Mesenchymal stem cell (in vitro differentiated cells and primary cell): Measurements from ENCODE around the gene PCSK2. TPM values are rescaled to one million over a fixed set of nuclear protein-coding genes. Genes with fewer than 3 reads are reported as not detected.

Source experiments
- DNase-seq: peaks from one replicate; pipeline ENCODE4 v3.0.0-alpha.2; 2013
- H2AFZ ChIP-seq: one replicate; pipeline ENCODE4 v1.6.1; 2013; ENCODE audit warnings: low read depth, mild to moderate bottlenecking, control low read depth, inconsistent platforms, low read length, moderate library complexity
- H2AK5ac ChIP-seq: 2 replicates; pipeline ENCODE4 v1.6.1; 2013; ENCODE audit warnings: low read length, moderate library complexity, mild to moderate bottlenecking, inconsistent platforms; ENCODE audit not compliant: severe bottlenecking
- H2BK120ac ChIP-seq: one replicate; pipeline ENCODE4 v1.6.1; 2013; ENCODE audit warnings: low read depth, mild to moderate bottlenecking, inconsistent platforms, low read length, moderate library complexity
- H2BK12ac ChIP-seq, 2 experiments: one replicate each; pipeline ENCODE4 v1.6.1; 2013; ENCODE audit warnings: inconsistent platforms in 2 of 2, low read length in 2 of 2, mild to moderate bottlenecking in 2 of 2, moderate library complexity in 2 of 2, control low read depth in 1 of 2
- H2BK15ac ChIP-seq: one replicate; pipeline ENCODE4 v1.6.1; 2013; ENCODE audit warnings: mild to moderate bottlenecking, low read depth, inconsistent platforms; ENCODE audit not compliant: poor library complexity, severe bottlenecking
- H2BK5ac ChIP-seq: 2 replicates; pipeline ENCODE4 v1.6.1; 2013; ENCODE audit warnings: low read depth, mild to moderate bottlenecking, low read length, control low read depth, inconsistent platforms; ENCODE audit not compliant: poor library complexity, severe bottlenecking
- H3K14ac ChIP-seq, 2 experiments: one replicate each; pipeline ENCODE4 v1.6.1; 2013; ENCODE audit warnings: inconsistent platforms in 2 of 2, low read length in 2 of 2, control low read depth in 1 of 2, mild to moderate bottlenecking in 1 of 2, moderate library complexity in 1 of 2
- H3K18ac ChIP-seq, 2 experiments: one replicate each; pipeline ENCODE4 v1.6.1; 2013; ENCODE audit warnings: inconsistent platforms in 2 of 2, low read length in 2 of 2, control low read depth in 1 of 2, low read depth in 1 of 2, mild to moderate bottlenecking in 1 of 2
- H3K23ac ChIP-seq, 2 experiments: one replicate each; pipeline ENCODE4 v1.6.1; 2013; ENCODE audit warnings: inconsistent platforms in 2 of 2, low read length in 2 of 2, mild to moderate bottlenecking in 2 of 2, moderate library complexity in 2 of 2, control low read depth in 1 of 2
- H3K27ac ChIP-seq: 2 replicates; pipeline ENCODE4 v1.5.1; 2013; ENCODE audit warnings: mild to moderate bottlenecking, moderate library complexity, low read length, control low read depth, inconsistent platforms; ENCODE audit not compliant: poor library complexity, severe bottlenecking
- H3K27me3 ChIP-seq, 2 experiments: 2 replicates each; pipeline versions ENCODE4 v1.6.1 to v1.7.0; 2013; ENCODE audit warnings: low read length in 2 of 2, mild to moderate bottlenecking in 2 of 2, moderate library complexity in 2 of 2, control low read depth in 1 of 2, inconsistent platforms in 1 of 2; ENCODE audit not compliant: control insufficient read depth in 1 of 2, insufficient read depth in 1 of 2
- H3K36me3 ChIP-seq, 2 experiments: 2 replicates each; pipeline versions ENCODE4 v1.6.1 to v1.7.0; 2013; ENCODE audit warnings: low read length in 2 of 2, control low read depth in 1 of 2, inconsistent platforms in 1 of 2, low read depth in 1 of 2, mild to moderate bottlenecking in 1 of 2; ENCODE audit not compliant: insufficient read depth in 2 of 2, control insufficient read depth in 1 of 2
- H3K4ac ChIP-seq, 2 experiments: one replicate each; pipeline ENCODE4 v1.6.1; 2013; ENCODE audit warnings: inconsistent platforms in 2 of 2, low read length in 2 of 2, mild to moderate bottlenecking in 2 of 2, moderate library complexity in 2 of 2, control low read depth in 1 of 2, low read depth in 1 of 2
- H3K4me1 ChIP-seq: 2 replicates; pipeline ENCODE4 v1.6.1; 2013; ENCODE audit warnings: low read depth, low read length, control low read depth; ENCODE audit not compliant: control insufficient read depth, insufficient read depth
- H3K4me2 ChIP-seq: 2 replicates; pipeline ENCODE4 v1.6.1; 2013; ENCODE audit warnings: low read length, mild to moderate bottlenecking, inconsistent platforms; ENCODE audit not compliant: poor library complexity, severe bottlenecking
- H3K4me3 ChIP-seq, 2 experiments: 2 replicates each; pipeline versions ENCODE4 v1.5.1 to v1.7.0; 2013; ENCODE audit warnings: low read length in 2 of 2, mild to moderate bottlenecking in 2 of 2, control low read depth in 1 of 2, low read depth in 1 of 2; ENCODE audit not compliant: insufficient read depth in 1 of 2
- H3K79me1 ChIP-seq: replicated peaks from 2 replicates; pipeline ENCODE4 v1.6.1; 2013; ENCODE audit warnings: mild to moderate bottlenecking, control low read depth, low read length, inconsistent platforms; ENCODE audit not compliant: poor library complexity, severe bottlenecking
- H3K9ac ChIP-seq: 2 replicates; pipeline ENCODE4 v1.7.0; 2013; ENCODE audit warnings: mild to moderate bottlenecking, low read length, moderate library complexity
- H3K9me3 ChIP-seq: 2 replicates; pipeline ENCODE4 v1.7.0; 2013; ENCODE audit warnings: mild to moderate bottlenecking, low read length; ENCODE audit not compliant: control insufficient read depth
- H4K8ac ChIP-seq: one replicate; pipeline ENCODE4 v1.6.1; 2013; ENCODE audit warnings: inconsistent platforms, mild to moderate bottlenecking, low read length, moderate library complexity
- H4K91ac ChIP-seq: one replicate; pipeline ENCODE4 v1.6.1; 2013; ENCODE audit warnings: mild to moderate bottlenecking, low read length, inconsistent platforms
- WGBS: methylation state at CpG from one replicate; pipeline ENCODE4 v1.1.7; 2013; ENCODE audit warnings: mixed read lengths; 5-methylcytosine and 5-hydroxymethylcytosine counted together
- small RNA-seq: library from polyadenylated mRNA; stranded (forward); fragments of <200 nt; extraction: miRNeasy Mini kit (QIAGEN cat#:217004); gene quantifications from one replicate; pipeline ENCODE3, GENCODE V24; 2013; ENCODE audit warnings: low read depth

Gene PCSK2

DNA sequence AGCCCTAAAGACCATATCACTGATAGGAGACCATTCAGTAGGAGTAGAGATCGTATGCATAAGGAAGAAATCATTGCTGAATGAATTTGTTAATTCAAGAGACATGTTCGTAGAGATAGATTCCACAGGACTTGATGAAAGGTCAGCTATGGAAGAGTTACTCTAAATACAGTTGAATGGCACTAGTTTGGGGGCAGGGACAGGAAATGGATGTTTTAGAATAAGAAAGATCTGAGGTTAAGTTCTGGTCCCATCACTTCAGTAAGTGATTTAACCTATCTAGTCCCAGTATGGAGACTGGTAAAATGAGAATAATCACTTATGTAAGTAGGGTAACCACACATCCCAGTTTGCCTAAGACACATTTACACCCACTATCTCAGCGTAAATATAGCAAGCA, 307.2 kb downstream of the PCSK2 start:
- H3K4me3 ChIP-seq = no peak overlapping the region
- no peak overlapping the region for H4K8ac ChIP-seq
- no peak overlapping the region for H3K4me2 ChIP-seq
- H3K14ac ChIP-seq = no peak overlapping the region
- H2BK12ac ChIP-seq = no peak overlapping the region
- no peaks in the 10 kb centered on the region for H3K27me3 ChIP-seq
- no peaks in the 10 kb centered on the region for H3K9me3 ChIP-seq
- no peak overlapping the region for H4K91ac ChIP-seq
- H3K79me1 ChIP-seq = peaks cover 1% of the 10 kb centered on the region
- H3K23ac ChIP-seq = no peak overlapping the region
- H3K27ac ChIP-seq = no peak overlapping the region
- DNase-seq = no peak
- H3K4me1 ChIP-seq = peaks cover 16% of the 10 kb centered on the region
- no peak overlapping the region for H2AFZ ChIP-seq
- no peak overlapping the region for H3K4ac ChIP-seq
- WGBS = 88% methylated on average over 3 of the region's 3 CpGs
- no peak overlapping the region for H2AK5ac ChIP-seq
- no peak overlapping the region for H2BK5ac ChIP-seq
- H3K36me3 ChIP-seq = no peaks in the 10 kb centered on the region
- H3K9ac ChIP-seq = no peak overlapping the region
- H2BK120ac ChIP-seq = no peak overlapping the region
- H2BK15ac ChIP-seq = no peak overlapping the region
- no peak overlapping the region for H3K18ac ChIP-seq

Small RNA genes within 50 kb of the gene (small RNA-seq; reads per million reads assigned to genes)
- gene AL359511.1 (not detected), gene RNU1-131P (not detected), gene RNU6-27P (not detected)
